H9 (cell line): ENCODE results near the gene MROH7. TPM values are rescaled to one million over a fixed set of nuclear protein-coding genes. Genes with fewer than 3 reads are reported as not detected.

Experiments
- DNase-seq: peaks from one replicate; pipeline ENCODE4 v3.0.0-alpha.2; 2017
- H2AFZ ChIP-seq: one replicate; pipeline ENCODE4 v1.6.1; 2013; ENCODE audit warnings: mild to moderate bottlenecking, low read length, control low read depth, moderate library complexity
- H2AK5ac ChIP-seq: 2 replicates; pipeline ENCODE4 v1.6.1; 2013; ENCODE audit warnings: low read length, control low read depth, mixed read lengths; ENCODE audit not compliant: insufficient read length
- H2BK120ac ChIP-seq: one replicate; pipeline ENCODE4 v1.6.1; 2013; ENCODE audit warnings: low read depth, mild to moderate bottlenecking, low read length, control low read depth, inconsistent platforms; ENCODE audit not compliant: poor library complexity, severe bottlenecking
- H2BK12ac ChIP-seq: 2 replicates; pipeline ENCODE4 v1.6.1; 2013; ENCODE audit warnings: low read length, control low read depth, mixed read lengths, low read depth; ENCODE audit not compliant: insufficient read length
- H2BK15ac ChIP-seq: 2 replicates; pipeline ENCODE4 v1.6.1; 2013; ENCODE audit warnings: low read depth, low read length, control low read depth
- H2BK20ac ChIP-seq: one replicate; pipeline ENCODE4 v1.6.1; 2013; ENCODE audit warnings: low read depth, mild to moderate bottlenecking, low read length, control low read depth, inconsistent platforms; ENCODE audit not compliant: poor library complexity, severe bottlenecking
- H2BK5ac ChIP-seq: 2 replicates; pipeline ENCODE4 v1.6.1; 2013; ENCODE audit warnings: low read length, control low read depth, mixed read lengths; ENCODE audit not compliant: insufficient read length
- H3K14ac ChIP-seq: 2 replicates; pipeline ENCODE4 v1.6.1; 2013; ENCODE audit warnings: low read length, control low read depth; ENCODE audit not compliant: insufficient read depth
- H3K18ac ChIP-seq: 2 replicates; pipeline ENCODE4 v1.6.1; 2013; ENCODE audit warnings: low read depth, mild to moderate bottlenecking, mixed read lengths, low read length, control low read depth; ENCODE audit not compliant: insufficient read length
- H3K23ac ChIP-seq: 2 replicates; pipeline ENCODE4 v1.6.1; 2013; ENCODE audit warnings: low read length, control low read depth, mixed read lengths, low read depth; ENCODE audit not compliant: insufficient read length
- H3K23me2 ChIP-seq: 2 replicates; pipeline ENCODE4 v1.6.1; 2013; ENCODE audit warnings: low read depth, mild to moderate bottlenecking, mixed read lengths, low read length, control low read depth; ENCODE audit not compliant: insufficient read length, poor library complexity, severe bottlenecking
- H3K27ac ChIP-seq: 2 replicates; pipeline ENCODE4 v1.5.1; 2013; ENCODE audit warnings: low read length, control low read depth, mixed read lengths, low read depth; ENCODE audit not compliant: insufficient read length
- H3K27me3 ChIP-seq: 2 replicates; pipeline ENCODE4 v1.6.1; 2013; ENCODE audit warnings: low read length, control low read depth, inconsistent platforms; ENCODE audit not compliant: insufficient read depth
- H3K4ac ChIP-seq: 2 replicates; pipeline ENCODE4 v1.6.1; 2013; ENCODE audit warnings: low read depth, mild to moderate bottlenecking, control low read depth, inconsistent platforms, low read length, moderate library complexity
- H3K4me1 ChIP-seq: 2 replicates; pipeline ENCODE4 v1.6.1; 2013; ENCODE audit warnings: low read length, control low read depth, inconsistent platforms; ENCODE audit not compliant: insufficient read depth
- H3K4me2 ChIP-seq: 2 replicates; pipeline ENCODE4 v1.6.1; 2013; ENCODE audit warnings: low read length, control low read depth, mixed read lengths; ENCODE audit not compliant: insufficient read length, insufficient read depth
- H3K56ac ChIP-seq: 2 replicates; pipeline ENCODE4 v1.6.1; 2013; ENCODE audit warnings: low read depth, mild to moderate bottlenecking, mixed read lengths, low read length, control low read depth; ENCODE audit not compliant: insufficient read length
- H3K79me1 ChIP-seq: 2 replicates; pipeline ENCODE4 v1.6.1; 2013; ENCODE audit warnings: low read depth, mild to moderate bottlenecking, moderate library complexity, low read length, control low read depth, inconsistent platforms; ENCODE audit not compliant: insufficient read depth, poor library complexity, severe bottlenecking
- H3K79me2 ChIP-seq: 2 replicates; pipeline ENCODE4 v1.6.1; 2013; ENCODE audit warnings: low read length, control low read depth, inconsistent platforms; ENCODE audit not compliant: insufficient read depth
- H3K9ac ChIP-seq: 2 replicates; pipeline ENCODE4 v1.6.1; 2013; ENCODE audit warnings: low read length, control low read depth, mixed read lengths; ENCODE audit not compliant: insufficient read length; ENCODE audit errors: extremely low read depth
- H3K9me3 ChIP-seq: one replicate; pipeline ENCODE4 v1.6.1; 2013; ENCODE audit warnings: low read depth, low read length, inconsistent platforms; ENCODE audit not compliant: control insufficient read depth
- H3T11ph ChIP-seq: one replicate; pipeline ENCODE4 v1.6.1; 2013; ENCODE audit warnings: mild to moderate bottlenecking, low read length, control low read depth, inconsistent platforms
- H4K20me1 ChIP-seq: one replicate; pipeline ENCODE4 v1.6.1; 2013; ENCODE audit not compliant: control insufficient read depth, insufficient read length, insufficient read depth
- H4K5ac ChIP-seq: 2 replicates; pipeline ENCODE4 v1.6.1; 2013; ENCODE audit warnings: low read depth, mild to moderate bottlenecking, mixed read lengths, low read length, control low read depth; ENCODE audit not compliant: insufficient read length
- H4K8ac ChIP-seq: replicated peaks from 2 replicates; pipeline ENCODE4 v1.6.1; 2013; ENCODE audit warnings: low read length, control low read depth, mixed read lengths, low read depth; ENCODE audit not compliant: insufficient read length
- H4K91ac ChIP-seq: 2 replicates; pipeline ENCODE4 v1.6.1; 2013; ENCODE audit warnings: low read depth, mild to moderate bottlenecking, moderate library complexity, mixed read lengths, low read length, control low read depth; ENCODE audit not compliant: insufficient read length
- H3K27ac Mint-ChIP-seq, 3 experiments: 2 replicates in 2 of 3; 3 replicates in 1 of 3; pipeline ENCODE4 v1.8.0; 2020 to 2021; ENCODE audit warnings: mixed read lengths in 3 of 3, mild to moderate bottlenecking in 1 of 3, moderate library complexity in 1 of 3
- H3K27me3 Mint-ChIP-seq: 2 replicates; pipeline ENCODE4 v1.8.0; 2021; ENCODE audit warnings: low read depth, mild to moderate bottlenecking, moderate library complexity, mixed read lengths
- H3K36me3 Mint-ChIP-seq, 3 experiments: 2 replicates in 2 of 3; 3 replicates in 1 of 3; pipeline ENCODE4 v1.8.0; 2020 to 2021; ENCODE audit warnings: low read depth in 3 of 3, mixed read lengths in 3 of 3; ENCODE audit not compliant: insufficient read depth in 1 of 3
- H3K4me1 Mint-ChIP-seq, 2 experiments: 2 replicates each; pipeline ENCODE4 v1.8.0; 2020; ENCODE audit warnings: mixed read lengths in 2 of 2
- H3K4me3 Mint-ChIP-seq, 2 experiments: 2 replicates in 1 of 2; 3 replicates in 1 of 2; pipeline ENCODE4 v1.8.0; 2020 to 2021; ENCODE audit warnings: mild to moderate bottlenecking in 2 of 2, mixed read lengths in 2 of 2, moderate library complexity in 1 of 2
- H3K9me3 Mint-ChIP-seq, 2 experiments: 2 replicates in 1 of 2; 3 replicates in 1 of 2; pipeline ENCODE4 v1.8.0; 2020; ENCODE audit warnings: mild to moderate bottlenecking in 2 of 2, mixed read lengths in 2 of 2, moderate library complexity in 1 of 2
- CTCF ChIP-seq: fragments of 200-600 bp; sonication (generic); conservative IDR thresholded peaks from 3 replicates; pipeline ENCODE4 v1.8.0; 2021; ENCODE audit warnings: antibody characterized with exemption, mild to moderate bottlenecking
- whole genome bisulfite sequencing: extraction: QIAGEN DNeasy Blood & Tissue Kit; methylation state at CpG from one replicate; pipeline ENCODE4 v1.1.7; 2013; ENCODE audit warnings: missing lambda C conversion rate, low lambda C conversion rate, mixed read lengths; ENCODE audit not compliant: insufficient read length; ENCODE audit errors: extremely low coverage; 5-methylcytosine and 5-hydroxymethylcytosine counted together
- total RNA-seq: library from RNA; stranded (reverse); gene quantifications from 2 replicates; pipeline ENCODE4 v1.2.1, GENCODE V29; 2021

Gene MROH7
- total RNA-seq, 1 experiment from 2014 or later = 0.09 TPM

- no peak for DNase-seq
- H2BK20ac ChIP-seq = no peak overlapping the region
- no CpG with 5 or more reads among the region's 5 CpGs for WGBS
- H4K8ac ChIP-seq = no peak overlapping the region
- H3K4ac ChIP-seq = no peak overlapping the region
- no peak overlapping the region for H4K91ac ChIP-seq
- no peaks in the 10 kb centered on the region for H3K23me2 ChIP-seq
- H3K4me1 ChIP-seq = no peaks in the 10 kb centered on the region
- no peak overlapping the region for H3K56ac ChIP-seq
- H2BK120ac ChIP-seq = no peak overlapping the region
- no peaks in the 10 kb centered on the region for H4K20me1 ChIP-seq
- no peaks in the 10 kb centered on the region for H3K79me1 ChIP-seq
- no peak overlapping the region for H3K23ac ChIP-seq
- no peaks in the 10 kb centered on the region for H3K36me3 Mint-ChIP-seq
- H3K9me3 Mint-ChIP-seq = no peaks in the 10 kb centered on the region
- H3K4me1 Mint-ChIP-seq = no peaks in the 10 kb centered on the region; a peak in 1 of 4 replicates
- H2AK5ac ChIP-seq = no peak overlapping the region
- H4K5ac ChIP-seq = no peak overlapping the region
- TF ChIP-seq CTCF = no peak
- no peak overlapping the region for H3K4me2 ChIP-seq
- H3K9ac ChIP-seq = no peak overlapping the region
- no peaks in the 10 kb centered on the region for H3K9me3 ChIP-seq
- H3K27ac ChIP-seq = no peak overlapping the region
- H3T11ph ChIP-seq = no peak overlapping the region
- H2BK12ac ChIP-seq = no peak overlapping the region
- H3K79me2 ChIP-seq = no peaks in the 10 kb centered on the region
- H2BK5ac ChIP-seq = no peak overlapping the region
- no peak overlapping the region for H3K27ac Mint-ChIP-seq
- 0 out of 2 replicates have a peak, but pooled peaks cover 2% of the 10 kb centered on the region for H3K27me3 Mint-ChIP-seq
- H2AFZ ChIP-seq = no peak overlapping the region
- no peak overlapping the region for H3K14ac ChIP-seq
- no peaks in the 10 kb centered on the region for H3K27me3 ChIP-seq
- no peak overlapping the region for H3K4me3 Mint-ChIP-seq
- H3K18ac ChIP-seq = no peak overlapping the region
- no peak overlapping the region for H2BK15ac ChIP-seq
These were observed 24.3 kb downstream of the MROH7 start for GRCh38 chr1:54665852-54666251.
